Measurements from ENCODE around the gene GRIK5.
"Not testable (repeated sequence)": the region's sequence is repeated elsewhere in the genome, so short reads cannot be mapped to it uniquely, and the experiment has no call there.

Gene GRIK5

DNA sequence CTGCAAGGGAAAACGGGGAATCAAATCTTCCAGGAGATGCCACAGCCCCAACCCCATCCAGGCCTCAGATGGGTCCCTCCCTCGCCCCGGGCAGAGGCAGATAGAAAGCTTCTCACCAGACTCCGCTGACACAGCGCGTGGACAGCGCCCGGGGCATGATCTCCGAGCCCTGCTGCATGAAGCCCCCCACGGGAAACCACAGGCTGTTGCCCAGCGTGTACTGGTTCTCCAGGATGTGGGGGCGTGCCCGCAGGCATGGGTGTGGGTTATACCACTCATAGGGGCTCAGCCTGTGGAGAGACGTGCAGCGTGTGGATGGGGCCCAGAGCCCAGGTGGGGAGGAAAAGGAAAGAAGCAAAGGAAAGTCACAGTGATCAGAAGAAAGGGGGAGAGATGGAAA lies 48.8 kb downstream of the GRIK5 start:
- H3K9ac ChIP-seq (ENCODE audit: low read length), result no peak overlapping the region
- no peaks in the 10 kb centered on the region for H3K27me3 ChIP-seq (ENCODE audit: control insufficient read depth, insufficient read depth, low read length)
- peaks cover 7% of the 10 kb centered on the region for H3K36me3 ChIP-seq (ENCODE audit: control insufficient read depth, low read depth, low read length)
- no peaks in the 10 kb centered on the region for H3K4me1 ChIP-seq (ENCODE audit: control insufficient read depth, low read depth, low read length)
- no peak overlapping the region for H3K4me3 ChIP-seq (ENCODE audit: low read length)
- no peak overlapping the region for H3K27ac ChIP-seq (ENCODE audit: low read length)
- H3K9me3 ChIP-seq (ENCODE audit: control insufficient read depth, low read depth, low read length), result no peaks in the 10 kb centered on the region

DNA sequence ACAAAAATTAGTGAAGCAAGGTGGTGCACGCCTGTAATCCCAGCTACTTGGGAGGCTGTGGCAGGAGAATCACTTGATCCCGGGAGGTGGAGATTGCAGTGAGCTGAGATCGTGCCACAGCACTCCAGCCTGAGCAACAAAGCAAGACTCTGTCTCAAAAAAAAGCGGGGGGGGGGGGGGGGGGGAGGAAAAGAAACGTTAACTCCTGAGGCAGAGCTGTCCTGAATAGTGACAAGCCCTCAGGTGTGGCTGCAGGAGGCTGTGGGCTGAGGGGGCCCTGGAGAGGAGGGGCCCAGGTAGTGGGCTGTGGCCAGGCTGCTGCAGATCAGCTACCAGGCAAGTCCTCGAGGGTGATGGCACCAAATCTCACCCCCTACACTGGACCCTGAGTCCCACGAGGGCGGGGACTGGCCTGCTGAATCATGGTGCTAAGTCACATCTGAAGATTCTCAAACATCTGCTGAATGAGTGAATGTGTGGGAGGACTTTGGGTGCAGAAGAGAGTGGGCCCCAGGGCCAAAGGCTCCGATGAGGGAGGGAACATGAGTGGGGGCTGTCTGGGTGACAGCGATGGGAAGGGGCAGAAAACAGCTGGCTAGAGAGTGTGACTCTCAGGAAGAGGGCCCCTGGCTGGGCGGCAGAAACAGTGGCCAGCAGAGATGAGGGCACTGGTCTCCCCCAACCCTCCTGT lies 51.4 kb downstream of the GRIK5 start:
- Histone ChIP-seq H3K36me3 (ENCODE audit: control insufficient read depth, low read depth, low read length) (peaks cover 7% of the 10 kb centered on the region), H3K9ac (ENCODE audit: low read length) (no peak overlapping the region), H3K4me3 (ENCODE audit: low read length) (no peak overlapping the region), H3K27me3 (ENCODE audit: control insufficient read depth, insufficient read depth, low read length) (no peaks in the 10 kb centered on the region), H3K9me3 (ENCODE audit: control insufficient read depth, low read depth, low read length) (no peaks in the 10 kb centered on the region), H3K27ac (ENCODE audit: low read length) (no peak overlapping the region), H3K4me1 (ENCODE audit: control insufficient read depth, low read depth, low read length) (no peaks in the 10 kb centered on the region)

DNA sequence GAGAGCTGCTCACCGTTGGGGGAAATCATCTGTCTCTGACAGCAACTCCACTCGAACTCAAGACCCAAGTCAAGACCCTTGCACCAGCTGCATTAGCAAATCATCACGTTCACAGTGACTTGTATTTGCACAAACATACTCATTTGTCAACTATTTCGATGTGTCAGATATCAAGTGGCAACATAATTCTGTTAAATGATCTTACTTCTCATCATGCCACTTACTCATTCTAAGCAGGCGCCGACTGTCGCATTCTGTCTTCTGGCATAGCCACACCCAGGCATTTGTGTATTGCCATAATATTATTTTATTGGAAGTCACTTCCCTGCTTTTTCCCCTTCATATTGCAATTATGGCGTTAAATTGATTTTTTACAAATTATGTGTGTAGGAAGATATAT lies 53.0 kb downstream of the GRIK5 start:
- H3K4me1 ChIP-seq (ENCODE audit: control insufficient read depth, low read depth, low read length), result no peaks in the 10 kb centered on the region
- no peak overlapping the region for H3K4me3 ChIP-seq (ENCODE audit: low read length)
- H3K9ac ChIP-seq (ENCODE audit: low read length), result no peak overlapping the region
- H3K27ac ChIP-seq (ENCODE audit: low read length), result no peak overlapping the region
- H3K36me3 ChIP-seq (ENCODE audit: control insufficient read depth, low read depth, low read length), result peaks cover 7% of the 10 kb centered on the region
- H3K9me3 ChIP-seq (ENCODE audit: control insufficient read depth, low read depth, low read length), result no peaks in the 10 kb centered on the region
- no peaks in the 10 kb centered on the region for H3K27me3 ChIP-seq (ENCODE audit: control insufficient read depth, insufficient read depth, low read length)

DNA sequence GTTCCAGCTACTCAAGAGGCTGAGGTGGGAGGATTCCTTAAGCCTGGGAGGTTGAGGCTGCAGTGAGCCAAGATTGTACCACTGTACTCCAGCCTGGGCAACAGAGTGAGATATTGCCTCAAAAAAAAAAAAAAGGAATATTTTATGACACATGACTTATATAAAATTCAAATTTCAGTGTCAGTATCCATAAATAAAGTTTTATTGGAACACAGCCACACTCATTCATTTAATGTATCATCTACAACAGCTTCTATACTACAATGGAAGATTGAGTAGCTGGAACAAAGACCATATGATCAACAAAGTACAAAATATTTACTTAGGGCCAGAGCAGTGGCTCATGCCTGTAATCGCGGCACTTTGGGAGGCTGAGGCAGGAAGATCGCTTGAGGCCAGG lies 57.3 kb downstream of the GRIK5 start:
- not testable (repeated sequence) for H3K9me3 ChIP-seq (ENCODE audit: control insufficient read depth, low read depth, low read length); H3K27me3 ChIP-seq (ENCODE audit: control insufficient read depth, insufficient read depth, low read length); H3K27ac ChIP-seq (ENCODE audit: low read length); H3K9ac ChIP-seq (ENCODE audit: low read length); H3K36me3 ChIP-seq (ENCODE audit: control insufficient read depth, low read depth, low read length); H3K4me1 ChIP-seq (ENCODE audit: control insufficient read depth, low read depth, low read length); H3K4me3 ChIP-seq (ENCODE audit: low read length)

DNA sequence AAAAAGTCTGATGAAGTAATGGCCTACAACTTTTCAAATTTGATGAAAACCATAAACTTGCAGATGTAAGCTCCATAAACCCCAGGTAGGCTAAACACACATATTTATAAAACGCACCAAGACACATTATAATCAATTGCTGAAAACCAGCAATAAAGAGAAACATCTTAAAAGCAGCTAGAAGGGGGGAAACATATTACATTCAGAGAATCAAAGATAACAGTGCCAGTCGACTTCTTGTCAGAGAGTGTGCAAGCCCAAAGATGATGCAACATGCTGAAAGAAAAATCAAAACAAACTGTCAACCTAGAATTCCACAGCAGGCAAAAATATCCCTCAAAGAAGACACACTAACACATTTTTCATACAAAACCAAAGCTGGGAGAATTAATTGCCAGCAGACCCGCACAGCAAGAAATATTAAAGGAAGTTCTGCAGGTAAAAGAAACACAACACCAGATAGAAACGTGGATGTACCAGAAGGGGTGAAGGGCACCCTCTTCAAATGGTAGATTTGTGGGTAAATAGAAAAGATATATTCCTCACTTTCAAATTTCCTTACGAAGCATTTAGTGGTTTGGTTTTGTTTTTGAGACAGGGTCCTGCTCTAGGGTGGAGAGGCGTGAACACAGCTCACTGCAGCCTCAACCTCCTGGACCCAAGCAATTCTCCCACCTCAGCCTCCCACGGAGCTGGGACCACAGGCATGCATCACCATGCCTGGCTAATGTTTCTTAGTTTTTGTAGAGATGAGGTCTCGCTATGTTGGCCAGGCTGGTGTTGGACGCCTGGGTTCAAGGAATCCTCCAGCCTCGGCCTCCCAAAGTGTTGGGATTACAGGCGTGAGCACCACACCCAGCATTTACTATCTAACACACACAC lies 59.5 kb downstream of the GRIK5 start:
- Histone ChIP-seq H3K27ac (ENCODE audit: low read length) (no peak overlapping the region), H3K36me3 (ENCODE audit: control insufficient read depth, low read depth, low read length) (peaks cover 8% of the 10 kb centered on the region), H3K9ac (ENCODE audit: low read length) (no peak overlapping the region)

DNA sequence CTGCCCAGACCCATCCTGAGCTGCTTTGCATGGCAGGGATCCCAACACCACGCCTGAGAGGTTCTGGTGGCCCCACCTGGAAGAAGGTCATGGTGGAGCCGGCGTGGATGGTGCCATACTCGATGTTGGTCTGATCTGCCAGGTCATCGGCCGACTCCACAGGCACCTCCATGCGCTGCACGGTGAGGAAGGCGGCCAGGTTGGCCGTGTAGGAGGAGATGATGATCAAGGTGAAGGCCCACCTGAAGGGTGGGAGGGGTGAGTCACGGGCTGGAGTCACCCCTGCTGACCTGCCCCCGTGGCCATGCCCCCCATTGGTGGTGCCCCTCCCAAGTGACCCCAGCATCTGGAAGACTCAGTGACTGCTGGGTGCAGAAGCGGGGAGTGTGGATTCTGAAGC lies 63.4 kb downstream of the GRIK5 start:
- no peaks in the 10 kb centered on the region for H3K4me1 ChIP-seq (ENCODE audit: control insufficient read depth, low read depth, low read length)
- H3K9ac ChIP-seq (ENCODE audit: low read length), result no peak overlapping the region
- peaks cover 2% of the 10 kb centered on the region for H3K27me3 ChIP-seq (ENCODE audit: control insufficient read depth, insufficient read depth, low read length)
- no peak overlapping the region for H3K4me3 ChIP-seq (ENCODE audit: low read length)
- H3K36me3 ChIP-seq (ENCODE audit: control insufficient read depth, low read depth, low read length), result peaks cover 12% of the 10 kb centered on the region
- H3K27ac ChIP-seq (ENCODE audit: low read length), result no peak overlapping the region
- H3K9me3 ChIP-seq (ENCODE audit: control insufficient read depth, low read depth, low read length), result no peaks in the 10 kb centered on the region

More for the DNA sequence above, 59.5 kb downstream of the GRIK5 start:
- no peaks in the 10 kb centered on the region for H3K9me3 ChIP-seq (ENCODE audit: control insufficient read depth, low read depth, low read length)
- H3K4me3 ChIP-seq (ENCODE audit: low read length), result no peak overlapping the region
- H3K4me1 ChIP-seq (ENCODE audit: control insufficient read depth, low read depth, low read length), result no peaks in the 10 kb centered on the region
- no peaks in the 10 kb centered on the region for H3K27me3 ChIP-seq (ENCODE audit: control insufficient read depth, insufficient read depth, low read length)

DNA sequence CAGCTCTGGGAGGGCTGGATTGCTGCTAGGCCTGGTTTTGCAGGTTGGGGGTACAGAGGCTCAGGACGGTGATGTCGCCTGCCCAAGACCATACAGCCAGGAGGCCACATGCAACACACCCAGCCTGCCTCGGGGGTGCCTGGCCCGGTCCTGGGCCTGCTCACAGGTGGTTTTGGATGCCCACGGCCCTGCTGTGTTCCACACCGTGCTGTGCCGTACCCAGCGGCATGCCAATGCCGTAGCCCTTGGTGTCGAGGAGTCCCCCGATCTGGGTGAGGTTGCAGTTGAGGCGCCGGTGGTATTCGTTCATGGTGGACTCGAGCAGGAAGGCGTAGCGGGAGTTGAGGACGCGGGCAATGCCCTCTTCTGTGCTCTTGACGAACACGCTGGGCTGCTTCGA lies 64.5 kb downstream of the GRIK5 start:
- Histone ChIP-seq H3K27me3 (ENCODE audit: control insufficient read depth, insufficient read depth, low read length) (peaks cover 13% of the 10 kb centered on the region), H3K36me3 (ENCODE audit: control insufficient read depth, low read depth, low read length) (peaks cover 13% of the 10 kb centered on the region), H3K9me3 (ENCODE audit: control insufficient read depth, low read depth, low read length) (no peaks in the 10 kb centered on the region), H3K27ac (ENCODE audit: low read length) (no peak overlapping the region), H3K4me3 (ENCODE audit: low read length) (no peak overlapping the region), H3K4me1 (ENCODE audit: control insufficient read depth, low read depth, low read length) (no peaks in the 10 kb centered on the region), H3K9ac (ENCODE audit: low read length) (no peak overlapping the region)

DNA sequence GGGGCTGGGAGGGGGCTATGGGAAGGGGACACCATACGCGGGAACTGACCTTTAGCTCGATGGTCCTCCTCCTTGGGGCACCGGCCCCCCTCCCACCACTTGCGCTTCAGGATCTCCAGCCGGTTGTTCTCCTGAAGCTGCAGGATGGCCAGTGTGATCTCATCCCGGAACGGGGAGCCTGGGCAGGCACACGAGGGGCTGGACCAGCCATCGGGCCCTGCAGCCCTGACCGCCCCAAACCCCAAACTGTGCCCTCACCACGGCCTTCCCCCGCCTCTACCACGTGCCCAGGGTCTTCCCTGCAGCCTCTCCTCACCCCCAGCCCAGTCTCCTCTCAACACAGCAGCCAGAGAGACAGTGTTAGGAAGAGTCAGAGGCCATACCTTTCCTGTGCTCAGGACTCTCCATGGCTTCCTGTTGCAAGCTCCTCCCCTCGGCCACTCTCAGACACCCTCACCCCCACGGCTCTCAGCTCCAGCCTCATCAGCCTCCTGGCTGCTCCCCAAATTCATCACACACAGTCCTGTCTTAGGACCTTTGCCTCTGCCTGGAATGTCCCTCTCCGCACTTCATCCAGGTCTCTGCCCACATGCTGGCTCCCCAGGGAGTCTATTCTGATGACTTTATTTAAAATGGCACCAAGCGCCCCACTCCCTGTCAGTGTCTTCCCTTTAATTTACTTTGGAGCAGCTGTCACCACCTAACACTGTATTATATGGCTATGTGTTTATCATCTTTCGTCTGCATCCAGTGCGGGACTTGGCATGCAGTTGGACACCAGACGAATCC lies 66.3 kb downstream of the GRIK5 start:
- Histone ChIP-seq H3K9me3 (ENCODE audit: control insufficient read depth, low read depth, low read length) (no peaks in the 10 kb centered on the region), H3K4me1 (ENCODE audit: control insufficient read depth, low read depth, low read length) (peaks cover 3% of the 10 kb centered on the region), H3K27me3 (ENCODE audit: control insufficient read depth, insufficient read depth, low read length) (peaks cover 29% of the 10 kb centered on the region), H3K4me3 (ENCODE audit: low read length) (no peak overlapping the region), H3K36me3 (ENCODE audit: control insufficient read depth, low read depth, low read length) (peaks cover 13% of the 10 kb centered on the region), H3K27ac (ENCODE audit: low read length) (no peak overlapping the region), H3K9ac (ENCODE audit: low read length) (no peak overlapping the region)

DNA sequence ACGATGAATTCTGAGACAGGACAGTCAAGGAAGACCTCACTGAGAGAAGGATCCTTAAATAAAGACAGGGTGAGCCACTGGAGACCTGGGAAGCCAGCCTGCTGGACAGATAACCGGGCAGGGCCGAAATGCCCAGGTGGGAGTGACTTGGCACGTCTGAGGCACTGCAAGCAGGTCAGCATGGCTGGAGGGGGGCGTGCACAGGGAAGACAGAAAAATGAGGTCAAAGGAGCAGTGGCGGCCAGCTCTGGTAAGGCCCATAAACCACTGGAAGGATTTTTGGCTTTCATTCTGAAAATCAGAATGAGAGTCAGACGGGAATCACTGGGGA lies 70.2 kb downstream of the GRIK5 start:
- no peak overlapping the region for H3K4me3 ChIP-seq (ENCODE audit: low read length)
- peaks cover 8% of the 10 kb centered on the region for H3K4me1 ChIP-seq (ENCODE audit: control insufficient read depth, low read depth, low read length)
- no peak overlapping the region for H3K27ac ChIP-seq (ENCODE audit: low read length)
- no peaks in the 10 kb centered on the region for H3K9me3 ChIP-seq (ENCODE audit: control insufficient read depth, low read depth, low read length)
- no peak overlapping the region for H3K9ac ChIP-seq (ENCODE audit: low read length)
- H3K27me3 ChIP-seq (ENCODE audit: control insufficient read depth, insufficient read depth, low read length), result peaks cover 65% of the 10 kb centered on the region
- H3K36me3 ChIP-seq (ENCODE audit: control insufficient read depth, low read depth, low read length), result peaks cover 2% of the 10 kb centered on the region

DNA sequence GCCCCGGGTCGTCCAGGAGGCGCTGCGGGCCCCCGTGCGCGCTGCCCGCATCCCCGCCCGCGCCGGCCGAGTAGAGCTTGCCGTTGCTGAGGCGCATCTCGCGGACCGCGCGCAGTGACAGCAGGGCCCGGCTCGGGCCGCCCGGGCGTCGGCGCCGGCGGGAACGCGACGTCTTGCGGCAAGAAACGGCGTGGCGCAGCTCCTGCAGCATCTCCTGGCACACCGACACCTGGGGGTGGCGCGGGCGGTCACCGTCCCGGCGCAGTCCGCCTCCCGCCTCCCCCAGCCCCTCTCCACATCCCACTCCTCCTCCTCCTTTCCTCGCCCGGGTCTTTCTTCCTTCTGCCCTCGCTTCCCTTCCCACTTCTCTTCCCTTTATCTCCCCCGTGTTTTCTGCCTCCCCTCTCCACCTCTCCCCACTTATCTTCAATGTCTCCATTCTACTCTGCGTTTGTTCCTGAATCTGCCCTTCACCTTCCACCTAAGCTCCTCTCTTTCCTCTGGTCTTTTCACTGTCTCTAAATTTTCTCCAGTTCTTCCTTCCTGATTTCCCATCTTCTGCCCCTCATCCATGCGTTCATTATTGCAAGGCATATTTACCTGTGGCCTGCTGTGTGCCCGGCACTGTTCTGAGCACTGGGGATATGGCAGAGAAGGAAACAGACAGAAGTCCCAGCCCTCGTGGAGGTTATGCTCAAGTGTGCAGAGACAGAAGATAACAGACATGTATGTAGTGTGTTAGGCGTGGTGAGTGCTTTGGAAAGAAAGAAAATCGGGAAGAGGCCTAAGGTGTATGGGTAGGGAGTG lies 70.7 kb downstream of the GRIK5 start:
- no peak overlapping the region for H3K9ac ChIP-seq (ENCODE audit: low read length)
- H3K27me3 ChIP-seq (ENCODE audit: control insufficient read depth, insufficient read depth, low read length), result peaks cover 69% of the 10 kb centered on the region
- peaks cover 8% of the 10 kb centered on the region for H3K4me1 ChIP-seq (ENCODE audit: control insufficient read depth, low read depth, low read length)
- no peaks in the 10 kb centered on the region for H3K9me3 ChIP-seq (ENCODE audit: control insufficient read depth, low read depth, low read length)
- peaks cover 2% of the 10 kb centered on the region for H3K36me3 ChIP-seq (ENCODE audit: control insufficient read depth, low read depth, low read length)
- H3K4me3 ChIP-seq (ENCODE audit: low read length), result no peak overlapping the region
- H3K27ac ChIP-seq (ENCODE audit: low read length), result no peak overlapping the region

Data from iPS-18a (cell line).